Erythroblast (primary cell): Measurements from ENCODE around the gene LTB4R2.

ENCODE experiments used
- GATA1 ChIP-seq: IDR thresholded peaks from 2 replicates; pipeline ENCODE4 v1.6.1; 2011; ENCODE audit warnings: low read depth, mild to moderate bottlenecking, control low read depth, low read length, moderate library complexity
- POLR2A ChIP-seq: IDR thresholded peaks from 2 replicates; pipeline ENCODE4 v1.6.1; 2011; ENCODE audit warnings: mild to moderate bottlenecking, low read length

- no peak for TF ChIP-seq POLR2A
- TF ChIP-seq GATA1 = no peak
Measured at GRCh38 chr14:24343795-24344660, 34.1 kb downstream of the LTB4R2 start.
